ENCODE data around the gene BYSL.

Gene BYSL

DNA sequence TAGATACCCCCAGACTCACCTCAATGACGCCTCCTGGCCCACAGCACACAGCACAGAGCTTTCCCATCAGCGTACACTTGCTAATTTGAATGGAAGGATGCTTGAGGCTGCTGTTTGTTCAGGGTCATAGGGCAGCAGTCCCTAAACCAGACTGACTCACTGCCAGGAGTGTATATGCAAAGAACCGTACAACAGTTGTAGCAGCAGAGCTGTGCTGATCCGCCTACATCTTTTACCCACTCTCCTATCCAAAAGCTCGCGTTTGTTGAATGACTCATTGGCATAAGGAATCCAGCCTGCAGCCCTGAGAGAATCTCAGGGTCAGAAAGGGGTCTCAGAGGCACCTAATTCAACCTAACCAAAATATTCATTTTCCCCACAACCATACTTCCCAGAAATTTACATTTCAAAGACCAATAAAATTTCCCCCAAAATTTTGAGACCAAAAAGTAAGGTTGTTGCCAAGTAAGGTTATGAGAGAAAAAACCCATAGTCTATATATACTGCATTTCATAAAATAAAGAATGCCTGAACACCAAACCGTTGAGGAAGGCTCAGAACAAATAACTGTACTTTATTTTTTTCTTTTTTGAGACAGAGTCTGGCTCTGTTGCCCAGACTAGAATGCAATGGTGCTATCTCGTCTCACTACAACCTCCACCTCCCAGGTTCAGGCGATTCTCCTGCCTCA is 55.6 kb downstream of the BYSL start:
- peak; percentile 12 for DNase-seq (ENCODE audit: low spot score)
